Adipocyte (in vitro differentiated cells): ENCODE measurements around the gene KCTD10.

ENCODE experiments used
- DNase-seq: peaks from one replicate; pipeline ENCODE4 v3.0.0-alpha.2; 2015; ENCODE audit warnings: low read depth
- H3K27me3 ChIP-seq: replicated peaks from 2 replicates; pipeline ENCODE4 v1.7.0; 2013; ENCODE audit warnings: mild to moderate bottlenecking, low read length, moderate library complexity; ENCODE audit not compliant: control insufficient read depth, insufficient read depth
- H3K36me3 ChIP-seq: 2 replicates; pipeline ENCODE4 v1.7.0; 2013; ENCODE audit warnings: low read length, mild to moderate bottlenecking, moderate library complexity; ENCODE audit not compliant: control insufficient read depth, insufficient read depth, severe bottlenecking
- H3K4me1 ChIP-seq: 2 replicates; pipeline ENCODE4 v1.7.0; 2013; ENCODE audit warnings: mild to moderate bottlenecking, low read length, moderate library complexity; ENCODE audit not compliant: control insufficient read depth, insufficient read depth
- H3K4me3 ChIP-seq: 2 replicates; pipeline ENCODE4 v1.7.0; 2013; ENCODE audit warnings: mild to moderate bottlenecking, low read length, moderate library complexity
- H3K9ac ChIP-seq: 2 replicates; pipeline ENCODE4 v1.7.0; 2013; ENCODE audit warnings: mild to moderate bottlenecking, low read length, moderate library complexity
- H3K9me3 ChIP-seq: 2 replicates; pipeline ENCODE4 v1.7.0; 2013; ENCODE audit warnings: mild to moderate bottlenecking, low read length, moderate library complexity; ENCODE audit not compliant: control insufficient read depth

KCTD10 gene

DNA sequence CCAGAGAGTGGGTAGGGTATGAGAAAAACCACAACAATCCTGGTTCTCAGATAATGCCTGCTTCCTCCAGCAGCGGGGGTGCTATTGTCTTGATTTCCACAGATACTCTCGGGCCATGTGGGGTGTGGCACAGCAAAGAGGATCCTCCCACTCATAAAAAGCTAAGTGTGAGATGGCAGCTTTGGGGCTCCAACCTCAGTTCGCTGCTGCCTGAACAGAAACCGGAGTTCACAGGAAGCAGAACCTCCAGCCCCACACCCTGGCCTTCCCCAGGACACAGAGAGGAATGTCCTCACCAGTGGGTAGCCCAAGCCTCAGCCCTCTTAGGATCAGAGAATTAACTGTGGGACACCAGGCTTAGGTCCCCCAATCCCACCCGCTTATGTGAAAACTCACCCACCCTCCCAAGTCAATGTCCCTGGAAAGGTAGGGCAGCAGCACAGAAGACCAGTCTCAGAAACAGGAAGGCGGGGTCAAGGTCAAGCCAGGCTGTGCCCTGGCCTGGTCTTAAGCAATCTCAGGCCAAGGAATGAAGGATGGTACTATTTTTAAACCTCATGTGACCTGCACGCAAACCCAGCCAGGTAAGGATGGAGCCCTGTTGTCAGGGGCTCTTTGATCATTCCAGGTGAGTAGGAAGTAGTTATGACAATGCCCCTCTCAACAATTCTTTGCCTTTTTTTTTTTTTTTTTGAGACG, 9.0 kb downstream of the KCTD10 start:
- peak overlapping the region; percentile 59 for H3K9ac ChIP-seq
- no peak for DNase-seq
- peaks cover 43% of the 10 kb centered on the region for H3K36me3 ChIP-seq
- peak overlapping the region; percentile 27 for H3K4me3 ChIP-seq
- peaks cover 61% of the 10 kb centered on the region for H3K4me1 ChIP-seq
- H3K27me3 ChIP-seq, result no peaks in the 10 kb centered on the region
- H3K9me3 ChIP-seq, result no peaks in the 10 kb centered on the region

DNA sequence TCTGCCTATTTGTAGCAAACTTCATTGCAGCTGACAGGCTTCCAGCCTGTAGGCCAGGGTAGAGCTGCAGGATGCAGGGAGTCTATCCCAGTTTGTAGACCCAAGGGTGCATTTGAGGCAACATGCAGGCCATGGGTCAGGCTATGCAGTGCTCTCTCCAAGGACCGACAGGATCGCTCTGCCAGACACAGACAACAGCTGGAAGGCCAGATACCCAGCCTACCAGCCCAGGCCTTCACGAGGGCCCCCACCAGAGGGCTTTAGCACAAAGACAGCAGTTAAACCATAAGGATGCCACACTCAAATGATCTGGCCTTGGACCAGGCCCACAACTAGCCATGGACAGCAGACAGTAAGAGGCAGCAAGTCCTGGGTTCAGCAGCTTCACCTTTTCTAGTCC, 10.3 kb downstream of the KCTD10 start:
- Histone ChIP-seq H3K36me3 (peaks cover 38% of the 10 kb centered on the region), H3K4me3 (no peak overlapping the region), H3K27me3 (no peaks in the 10 kb centered on the region), H3K9me3 (no peaks in the 10 kb centered on the region), H3K9ac (peak overlapping the region; percentile 59), H3K4me1 (peaks cover 68% of the 10 kb centered on the region)
- no peak for DNase-seq

- DNase-seq, result no peak
- Histone ChIP-seq H3K9ac (peak overlapping the region; percentile 20), H3K36me3 (peaks cover 33% of the 10 kb centered on the region), H3K9me3 (no peaks in the 10 kb centered on the region), H3K4me1 (peaks cover 73% of the 10 kb centered on the region), H3K27me3 (no peaks in the 10 kb centered on the region), H3K4me3 (no peak overlapping the region)
Measured at GRCh38 chr12:109466305-109466704, 10.8 kb downstream of the KCTD10 start.

GRCh38 chr12:109464642-109465351, 12.3 kb downstream of the KCTD10 start:
- Histone ChIP-seq H3K4me1 (peaks cover 85% of the 10 kb centered on the region), H3K4me3 (peak overlapping the region; percentile 71), H3K9ac (peak overlapping the region; percentile 92), H3K9me3 (no peaks in the 10 kb centered on the region), H3K27me3 (no peaks in the 10 kb centered on the region), H3K36me3 (peaks cover 29% of the 10 kb centered on the region)
- DNase-seq, result peak; percentile 50

GRCh38 chr12:109463756-109464155, 13.3 kb downstream of the KCTD10 start:
- H3K27me3 ChIP-seq, result no peaks in the 10 kb centered on the region
- H3K4me3 ChIP-seq, result peak overlapping the region; percentile 71
- H3K9ac ChIP-seq, result peak overlapping the region; percentile 92
- H3K36me3 ChIP-seq, result peaks cover 28% of the 10 kb centered on the region
- DNase-seq, result no peak
- no peaks in the 10 kb centered on the region for H3K9me3 ChIP-seq
- peaks cover 94% of the 10 kb centered on the region for H3K4me1 ChIP-seq

DNA sequence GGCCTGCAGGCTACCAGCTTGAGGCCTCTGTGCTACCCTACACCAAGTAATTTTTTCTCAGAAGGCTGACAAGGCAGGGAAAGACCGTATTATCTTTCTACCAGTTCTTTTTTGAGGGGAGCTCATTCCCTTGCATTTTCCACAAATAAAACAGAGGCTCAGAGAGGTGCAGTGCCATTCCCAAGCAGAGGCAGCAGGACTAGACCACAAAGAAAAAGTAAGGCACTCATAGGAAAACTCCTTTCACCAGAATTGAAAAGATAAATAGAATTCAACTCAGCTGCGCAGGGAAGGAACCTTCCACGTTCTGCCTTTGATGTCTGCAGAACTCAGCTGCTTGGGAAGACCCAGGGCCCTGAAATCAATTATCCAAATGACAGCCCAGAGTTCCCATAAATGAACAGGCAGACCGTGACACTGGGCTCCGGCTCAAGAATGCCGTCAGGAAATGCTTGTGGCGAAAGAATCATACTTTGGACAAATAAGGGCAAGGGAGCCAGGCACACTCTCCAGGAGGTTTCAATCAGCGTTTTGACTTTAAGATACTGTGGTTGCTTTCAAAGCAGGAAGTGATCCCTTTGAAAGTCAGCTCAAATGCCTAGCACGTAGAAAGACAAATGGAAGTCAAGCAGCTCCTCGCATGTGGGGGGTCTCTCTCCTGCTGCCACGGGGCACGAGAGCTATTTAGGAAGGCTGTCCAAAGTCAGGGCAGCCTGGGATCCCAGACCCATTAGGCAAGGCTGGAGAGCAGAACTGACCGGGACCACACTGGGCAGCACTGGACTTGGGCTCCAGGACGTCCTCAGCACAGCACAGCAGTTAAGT, 14.0 kb downstream of the KCTD10 start:
- Histone ChIP-seq H3K36me3 (peaks cover 24% of the 10 kb centered on the region), H3K27me3 (no peaks in the 10 kb centered on the region), H3K9me3 (no peaks in the 10 kb centered on the region), H3K9ac (peak overlapping the region; percentile 92), H3K4me3 (peak overlapping the region; percentile 71), H3K4me1 (peaks cover 97% of the 10 kb centered on the region)
- DNase-seq, result peak; percentile 98

DNA sequence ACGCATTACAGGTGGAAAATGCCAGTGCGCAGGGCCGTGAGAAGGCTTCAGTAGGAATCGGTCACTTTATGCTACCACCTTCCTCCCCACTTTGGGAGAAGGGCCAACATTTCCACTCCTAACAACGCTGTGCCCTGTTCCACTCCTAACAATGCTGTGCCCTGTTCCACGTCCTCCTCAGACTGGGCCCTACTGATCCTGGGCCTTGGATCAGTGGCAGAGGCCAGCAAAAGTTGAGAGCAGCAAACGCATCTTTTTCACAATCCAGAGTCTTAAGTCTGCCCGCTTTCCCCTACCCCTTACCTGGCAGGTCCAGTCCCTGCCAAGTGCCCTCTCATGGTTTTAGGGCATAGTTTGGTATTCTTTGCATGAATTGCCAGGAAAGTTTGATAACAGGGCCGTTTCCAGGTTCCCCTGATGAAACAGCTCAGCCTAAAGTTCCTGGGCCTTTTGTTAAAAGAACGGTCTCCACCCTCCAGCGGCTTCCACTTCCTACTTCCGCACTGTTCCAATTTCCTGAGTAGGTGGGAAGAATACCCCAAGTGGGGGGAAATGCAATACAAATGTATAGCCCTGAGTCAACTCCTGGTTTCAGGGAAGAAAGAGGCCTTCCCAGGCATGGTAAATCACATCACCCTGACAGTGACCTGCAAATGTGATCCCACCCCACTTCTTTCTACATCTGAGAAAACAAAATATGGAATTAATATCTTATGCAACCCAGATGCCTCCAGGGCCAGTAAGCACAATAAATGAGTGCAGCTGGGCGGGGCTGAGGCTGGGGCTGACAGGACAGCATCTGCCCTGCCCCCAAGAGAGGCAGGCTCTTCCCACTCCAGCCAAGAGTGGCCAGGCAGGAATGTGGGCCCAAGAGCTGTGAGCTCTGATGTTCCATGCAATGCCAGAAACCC, 15.0 kb downstream of the KCTD10 start:
- Histone ChIP-seq H3K9me3 (no peaks in the 10 kb centered on the region), H3K9ac (peak overlapping the region; percentile 92), H3K36me3 (peaks cover 26% of the 10 kb centered on the region), H3K4me3 (peak overlapping the region; percentile 71), H3K27me3 (no peaks in the 10 kb centered on the region), H3K4me1 (peaks cover 97% of the 10 kb centered on the region)
- peak; percentile 98 for DNase-seq

GRCh38 chr12:109461049-109461845, 15.9 kb downstream of the KCTD10 start:
- Histone ChIP-seq H3K4me3 (peak overlapping the region; percentile 22), H3K36me3 (peaks cover 32% of the 10 kb centered on the region), H3K9me3 (no peaks in the 10 kb centered on the region), H3K27me3 (no peaks in the 10 kb centered on the region), H3K4me1 (peaks cover 92% of the 10 kb centered on the region), H3K9ac (peak overlapping the region; percentile 82)
- peak; percentile 28 for DNase-seq

- Histone ChIP-seq H3K4me1 (peaks cover 85% of the 10 kb centered on the region), H3K9ac (peak overlapping the region; percentile 82), H3K27me3 (no peaks in the 10 kb centered on the region), H3K36me3 (peaks cover 40% of the 10 kb centered on the region), H3K4me3 (no peak overlapping the region), H3K9me3 (no peaks in the 10 kb centered on the region)
- DNase-seq, result no peak
Measured at GRCh38 chr12:109460538-109460937, 16.6 kb downstream of the KCTD10 start.

GRCh38 chr12:109459247-109459646, 17.9 kb downstream of the KCTD10 start:
- Histone ChIP-seq H3K27me3 (no peaks in the 10 kb centered on the region), H3K36me3 (peaks cover 52% of the 10 kb centered on the region), H3K4me1 (peaks cover 72% of the 10 kb centered on the region), H3K9ac (peak overlapping the region; percentile 73), H3K9me3 (no peaks in the 10 kb centered on the region), H3K4me3 (no peak overlapping the region)
- peak; percentile 44 for DNase-seq
